ENCODE data around the gene ALKBH1.

The ALKBH1 gene

DNA sequence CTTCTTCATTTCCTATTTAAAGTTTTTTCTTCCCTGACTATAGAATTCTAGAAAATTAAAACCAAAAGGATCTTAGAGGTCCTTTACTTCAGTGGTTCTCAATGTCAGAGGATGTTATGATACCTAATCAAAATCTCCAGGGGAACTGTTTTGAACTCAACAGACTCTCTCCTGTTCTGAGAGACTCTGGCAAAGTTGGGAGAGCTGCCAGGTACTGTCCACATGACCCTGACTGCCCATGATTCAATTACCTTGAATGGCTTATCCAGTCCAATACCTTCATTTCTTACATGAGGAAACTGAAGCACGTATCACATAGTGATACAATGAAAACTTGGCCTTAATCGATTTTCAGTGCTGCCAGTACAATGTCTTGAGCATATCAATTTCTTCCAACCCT lies 16.6 kb downstream of the ALKBH1 start:
- no peak overlapping the region for H3K27ac ChIP-seq (ENCODE audit: low read depth, low read length)

DNA sequence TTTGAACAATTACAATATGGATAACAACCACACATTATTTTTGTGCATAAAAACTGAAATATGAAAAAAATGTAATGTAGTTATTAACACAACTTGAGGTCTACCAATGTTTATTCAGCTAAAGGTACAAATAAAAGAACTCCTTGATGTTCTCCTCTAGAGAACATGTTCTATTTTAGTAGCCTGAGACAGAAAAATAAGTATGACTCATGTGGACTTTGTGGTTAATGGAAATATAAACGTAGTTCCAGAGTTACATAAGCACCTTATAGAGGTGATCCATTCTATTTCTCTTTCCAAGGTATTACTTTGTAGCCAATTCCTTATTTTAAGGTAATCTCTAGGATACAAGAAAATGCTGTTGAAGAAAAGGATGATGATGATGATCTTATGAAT lies 25.7 kb downstream of the ALKBH1 start:
- Histone ChIP-seq H3K36me3 (ENCODE audit: control insufficient read depth, low read length) (peaks cover 15% of the 10 kb centered on the region), H3K4me1 (ENCODE audit: control insufficient read depth, low read length) (no peaks in the 10 kb centered on the region), H3K27me3 (ENCODE audit: control insufficient read depth, low read length) (no peaks in the 10 kb centered on the region), H4K20me1 (ENCODE audit: control insufficient read depth, insufficient read depth, low read depth, low read length) (no peaks in the 10 kb centered on the region), H3F3A (ENCODE audit: control insufficient read depth, insufficient read depth) (no peaks in the 10 kb centered on the region), H3K4me2 (ENCODE audit: low read length) (no peak overlapping the region), H3K79me2 (ENCODE audit: control insufficient read depth, low read length) (no peaks in the 10 kb centered on the region), H3K9me3 (ENCODE audit: control insufficient read depth, insufficient read depth, low read length) (no peaks in the 10 kb centered on the region), H3K9me2 (replicated peaks; ENCODE audit: control insufficient read depth, low read length) (no peaks in the 10 kb centered on the region), H3K4me3 (ENCODE audit: low read length) (no peak overlapping the region), H3K27ac (ENCODE audit: low read depth, low read length) (no peak overlapping the region)
- no peak for TF ChIP-seq EZH2phosphoT487 (IDR thresholded peaks at IDR 0.05; ENCODE audit: borderline replicate concordance, low read length)
- TF ChIP-seq, protein P1, sequence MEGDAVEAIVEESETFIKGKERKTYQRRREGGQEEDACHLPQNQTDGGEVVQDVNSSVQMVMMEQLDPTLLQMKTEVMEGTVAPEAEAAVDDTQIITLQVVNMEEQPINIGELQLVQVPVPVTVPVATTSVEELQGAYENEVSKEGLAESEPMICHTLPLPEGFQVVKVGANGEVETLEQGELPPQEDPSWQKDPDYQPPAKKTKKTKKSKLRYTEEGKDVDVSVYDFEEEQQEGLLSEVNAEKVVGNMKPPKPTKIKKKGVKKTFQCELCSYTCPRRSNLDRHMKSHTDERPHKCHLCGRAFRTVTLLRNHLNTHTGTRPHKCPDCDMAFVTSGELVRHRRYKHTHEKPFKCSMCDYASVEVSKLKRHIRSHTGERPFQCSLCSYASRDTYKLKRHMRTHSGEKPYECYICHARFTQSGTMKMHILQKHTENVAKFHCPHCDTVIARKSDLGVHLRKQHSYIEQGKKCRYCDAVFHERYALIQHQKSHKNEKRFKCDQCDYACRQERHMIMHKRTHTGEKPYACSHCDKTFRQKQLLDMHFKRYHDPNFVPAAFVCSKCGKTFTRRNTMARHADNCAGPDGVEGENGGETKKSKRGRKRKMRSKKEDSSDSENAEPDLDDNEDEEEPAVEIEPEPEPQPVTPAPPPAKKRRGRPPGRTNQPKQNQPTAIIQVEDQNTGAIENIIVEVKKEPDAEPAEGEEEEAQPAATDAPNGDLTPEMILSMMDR (IDR thresholded peaks at IDR 0.05; ENCODE audit: low read depth, low read length, poor library complexity, severe bottlenecking), result no peak

More for the DNA sequence above, 16.6 kb downstream of the ALKBH1 start:
- TF ChIP-seq, protein P1 (IDR thresholded peaks at IDR 0.05; ENCODE audit: low read depth, low read length, poor library complexity, severe bottlenecking), result no peak
- no peak for TF ChIP-seq EZH2phosphoT487 (IDR thresholded peaks at IDR 0.05; ENCODE audit: borderline replicate concordance, low read length)
- no peak overlapping the region for H3K4me3 ChIP-seq (ENCODE audit: low read length)
- no peaks in the 10 kb centered on the region for H3K79me2 ChIP-seq (ENCODE audit: control insufficient read depth, low read length)
- no peaks in the 10 kb centered on the region for H3F3A ChIP-seq (ENCODE audit: control insufficient read depth, insufficient read depth)
- H3K36me3 ChIP-seq (ENCODE audit: control insufficient read depth, low read length), result peaks cover 51% of the 10 kb centered on the region
- H3K4me1 ChIP-seq (ENCODE audit: control insufficient read depth, low read length), result no peaks in the 10 kb centered on the region
- H3K4me2 ChIP-seq (ENCODE audit: low read length), result no peak overlapping the region
- H4K20me1 ChIP-seq (ENCODE audit: control insufficient read depth, insufficient read depth, low read depth, low read length), result no peaks in the 10 kb centered on the region
- H3K9me3 ChIP-seq (ENCODE audit: control insufficient read depth, insufficient read depth, low read length), result no peaks in the 10 kb centered on the region
- H3K27me3 ChIP-seq (ENCODE audit: control insufficient read depth, low read length), result no peaks in the 10 kb centered on the region
- H3K9me2 ChIP-seq (replicated peaks; ENCODE audit: control insufficient read depth, low read length), result no peaks in the 10 kb centered on the region

DNA sequence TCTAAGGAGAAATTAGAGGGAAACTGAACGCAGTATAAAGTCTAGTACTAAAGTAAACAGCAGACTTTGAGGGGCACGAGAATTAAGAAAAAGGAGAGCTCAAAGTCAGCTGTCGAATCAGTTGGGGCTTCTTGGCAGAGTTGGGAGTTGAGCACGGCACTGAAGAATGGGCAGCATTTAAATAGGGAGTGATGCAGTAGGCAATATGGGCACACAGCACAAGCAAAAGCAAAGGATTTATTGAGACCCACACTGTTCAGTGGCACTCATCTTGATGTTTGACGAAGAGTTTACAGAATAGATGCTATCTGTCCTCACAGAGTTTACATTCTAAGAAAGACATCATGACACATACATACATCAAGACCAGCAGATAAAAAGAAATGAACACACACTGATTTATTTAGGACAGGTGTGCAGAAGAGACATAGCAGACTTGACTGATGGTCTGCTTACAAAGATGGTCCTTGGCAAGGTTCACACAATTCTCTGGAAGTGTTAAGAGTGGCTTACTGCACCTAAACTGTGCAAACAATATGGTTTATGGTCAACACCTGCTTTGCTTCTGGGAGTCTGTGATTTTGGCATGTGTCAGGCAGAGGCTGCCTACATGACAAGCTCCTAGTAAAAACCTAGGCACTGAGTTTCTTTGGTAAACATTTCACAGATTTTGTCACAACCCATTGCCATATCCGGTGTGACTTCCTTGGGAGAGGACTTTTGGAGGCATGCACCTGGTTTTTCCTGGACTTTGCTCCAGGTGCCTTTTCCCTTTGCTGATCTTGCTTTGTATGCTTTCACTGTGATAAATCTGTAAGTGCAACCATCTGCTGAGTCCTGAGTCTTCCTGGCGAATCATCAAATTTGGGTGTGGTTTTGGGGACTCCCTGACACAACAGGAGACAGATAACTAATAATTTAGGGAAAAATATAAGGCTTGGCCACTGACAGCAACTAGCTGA lies 26.3 kb downstream of the ALKBH1 start:
- Histone ChIP-seq H3K79me2 (ENCODE audit: control insufficient read depth, low read length) (no peaks in the 10 kb centered on the region), H3K27ac (ENCODE audit: low read depth, low read length) (no peak overlapping the region), H3K36me3 (ENCODE audit: control insufficient read depth, low read length) (peaks cover 15% of the 10 kb centered on the region), H3K4me2 (ENCODE audit: low read length) (no peak overlapping the region), H3K27me3 (ENCODE audit: control insufficient read depth, low read length) (no peaks in the 10 kb centered on the region), H3F3A (ENCODE audit: control insufficient read depth, insufficient read depth) (no peaks in the 10 kb centered on the region), H3K4me1 (ENCODE audit: control insufficient read depth, low read length) (no peaks in the 10 kb centered on the region), H3K9me2 (replicated peaks; ENCODE audit: control insufficient read depth, low read length) (no peaks in the 10 kb centered on the region), H3K9me3 (ENCODE audit: control insufficient read depth, insufficient read depth, low read length) (no peaks in the 10 kb centered on the region), H3K4me3 (ENCODE audit: low read length) (no peak overlapping the region), H4K20me1 (ENCODE audit: control insufficient read depth, insufficient read depth, low read depth, low read length) (no peaks in the 10 kb centered on the region)
- TF ChIP-seq, protein P1 (IDR thresholded peaks at IDR 0.05; ENCODE audit: low read depth, low read length, poor library complexity, severe bottlenecking), result no peak
- TF ChIP-seq EZH2phosphoT487 (IDR thresholded peaks at IDR 0.05; ENCODE audit: borderline replicate concordance, low read length), result no peak
